GM12878 (cell line): ENCODE data around the gene TFB1M. TPM values are rescaled to one million over a fixed set of nuclear protein-coding genes. Genes with fewer than 3 reads are reported as not detected.

Source experiments
- ATAC-seq: fragments of 200-7000 bp; cut with Tn5 transposase; 3 replicates; pipeline ENCODE4 v1.9.1; 2020; ENCODE audit warnings: mild to moderate bottlenecking, moderate library complexity
- BruUV-seq: library from RNA; stranded (reverse); fragments of 400-500 nt; replicated peaks from 2 replicates; lab custom pipeline; 2021; lab: Mats Ljungman, UMichigan
- CTCF ChIA-PET: fragments of 300-600 bp; sonication (Branson Sonifier 250); formaldehyde crosslinking; extraction: SDS; loops from one replicate; lab custom pipeline; 2021; ENCODE audit warnings: inconsistent platforms; lab: Yijun Ruan, JAX
- POLR2A ChIA-PET: fragments of 350-600 bp; formaldehyde crosslinking; extraction: SDS; loops from one replicate; lab custom pipeline; 2021; ENCODE audit warnings: inconsistent platforms; lab: Charles Lee
- RAD21 ChIA-PET: fragments of 300-600 bp; sonication (Branson Sonifier 250); formaldehyde crosslinking; loops from one replicate; lab custom pipeline; 2023; ENCODE audit warnings: antibody characterized with exemption; ENCODE audit not compliant: unreplicated experiment; lab: Charles Lee
- SMC1A ChIA-PET: fragments of 300-600 bp; sonication (Branson Sonifier 250); formaldehyde crosslinking; loops from one replicate; lab custom pipeline; 2023; ENCODE audit not compliant: unreplicated experiment, uncharacterized antibody; lab: Charles Lee
- DNase-seq: peaks from one replicate; pipeline ENCODE4 v3.0.0-alpha.2; 2011; ENCODE audit warnings: low read depth, low spot score
- FAIRE-seq: peaks from 3 replicates; lab custom pipeline; 2011; peaks lifted over from hg19 to GRCh38; lab: Jason Lieb, UNC
- H2AFZ ChIP-seq: 2 replicates; pipeline ENCODE4 v1.6.0; 2011; ENCODE audit warnings: low read depth, low read length, control low read depth; ENCODE audit not compliant: control insufficient read depth
- H3K27ac ChIP-seq: 2 replicates; pipeline ENCODE4 v1.5.1; 2011; ENCODE audit warnings: control low read depth; ENCODE audit not compliant: control insufficient read depth, insufficient read depth
- H3K27me3 ChIP-seq, 2 experiments: replicated peaks in 1 of 2; 2 replicates each; pipeline versions ENCODE4 v1.6.0 to v1.6.1; 2011; ENCODE audit warnings: low read length in 1 of 2; ENCODE audit not compliant: control insufficient read depth in 2 of 2, insufficient read depth in 2 of 2
- H3K36me3 ChIP-seq, 2 experiments: 2 replicates each; pipeline ENCODE4 v1.5.1; 2011; ENCODE audit warnings: low read length in 1 of 2; ENCODE audit not compliant: control insufficient read depth in 2 of 2, insufficient read depth in 2 of 2
- H3K4me1 ChIP-seq: 2 replicates; pipeline ENCODE4 v1.6.1; 2011; ENCODE audit warnings: mild to moderate bottlenecking, low read length, moderate library complexity, mixed read lengths; ENCODE audit not compliant: control insufficient read depth, insufficient read depth
- H3K4me2 ChIP-seq: 2 replicates; pipeline ENCODE4 v1.6.0; 2011; ENCODE audit warnings: control low read depth; ENCODE audit not compliant: control insufficient read depth, insufficient read depth
- H3K4me3 ChIP-seq: fragments of 200-600 bp; sonication (generic); 2 replicates; pipeline ENCODE4 v1.5.1; 2016
- H3K79me2 ChIP-seq: 2 replicates; pipeline ENCODE4 v1.6.0; 2011; ENCODE audit warnings: low read length; ENCODE audit not compliant: control insufficient read depth, insufficient read depth
- H3K9ac ChIP-seq: 2 replicates; pipeline ENCODE4 v1.8.0; 2011; ENCODE audit warnings: low read length, control low read depth, mixed read lengths; ENCODE audit not compliant: control insufficient read depth, insufficient read depth
- H3K9me3 ChIP-seq: replicated peaks from 3 replicates; pipeline ENCODE4 v1.5.1; 2011; ENCODE audit warnings: mild to moderate bottlenecking, low read length; ENCODE audit not compliant: control insufficient read depth, insufficient read depth
- H4K20me1 ChIP-seq: 2 replicates; pipeline ENCODE4 v1.6.0; 2011; ENCODE audit not compliant: control insufficient read depth, insufficient read depth
- CHD4 ChIP-seq: fragments of 200-600 bp; sonication (generic); IDR thresholded peaks from 2 replicates; pipeline ENCODE4 v1.6.1; 2016; ENCODE audit warnings: mild to moderate bottlenecking
- HDGF ChIP-seq: fragments of 450-650 bp; IDR thresholded peaks from 2 replicates; pipeline ENCODE4 v1.6.1; 2016; ENCODE audit warnings: antibody characterized with exemption
- MEF2A ChIP-seq: IDR thresholded peaks from 2 replicates; pipeline ENCODE4 v1.6.1; 2011; ENCODE audit warnings: low read depth, mild to moderate bottlenecking, low read length, moderate library complexity; ENCODE audit not compliant: insufficient read depth
- MEF2B ChIP-seq: fragments of 450-650 bp; IDR thresholded peaks from 2 replicates; pipeline ENCODE4 v1.6.1; 2018; ENCODE audit warnings: mild to moderate bottlenecking, moderate library complexity; ENCODE audit not compliant: partially characterized antibody, poor library complexity, severe bottlenecking
- MXI1 ChIP-seq: fragments of 150-350 bp; IDR thresholded peaks from 2 replicates; pipeline ENCODE4 v1.6.1; 2011; ENCODE audit warnings: low read depth, mild to moderate bottlenecking, inconsistent platforms, low read length, improper control_type of control experiment
- NRF1 ChIP-seq: conservative IDR thresholded peaks from 2 replicates; pipeline ENCODE4 v1.6.1; 2011; ENCODE audit warnings: mild to moderate bottlenecking, low read depth, low read length, improper control_type of control experiment
- RAD21 ChIP-seq: IDR thresholded peaks from 2 replicates; pipeline ENCODE4 v1.6.1; 2011; ENCODE audit warnings: mild to moderate bottlenecking, low read depth, low read length, moderate library complexity; ENCODE audit not compliant: insufficient read depth
- RCOR1 ChIP-seq: conservative IDR thresholded peaks from 2 replicates; pipeline ENCODE4 v1.6.1; 2012; ENCODE audit warnings: low read depth, low read length, improper control_type of control experiment
- SRF ChIP-seq, 2 experiments: IDR thresholded peaks; 2 replicates each; pipeline ENCODE4 v1.6.1; 2011; ENCODE audit warnings: low read depth in 2 of 2, low read length in 2 of 2, mild to moderate bottlenecking in 1 of 2, moderate library complexity in 1 of 2
- STAT3 ChIP-seq: IDR thresholded peaks from 2 replicates; pipeline ENCODE4 v1.6.1; 2011; ENCODE audit warnings: low read depth, low read length, improper control_type of control experiment
- TBL1XR1 ChIP-seq: IDR thresholded peaks from 2 replicates; pipeline ENCODE4 v1.6.1; 2012; ENCODE audit warnings: low read depth, low read length, improper control_type of control experiment
- TCF12 ChIP-seq: IDR thresholded peaks from 2 replicates; pipeline ENCODE4 v1.6.1; 2011; ENCODE audit warnings: low read depth, mild to moderate bottlenecking, low read length
- WGBS: methylation state at CpG from one replicate; pipeline ENCODE4 v1.1.6; 2016; ENCODE audit warnings: low lambda C conversion rate; ENCODE audit not compliant: insufficient replicate concordance, insufficient coverage; ENCODE audit errors: missing lambda C conversion rate; 5-methylcytosine and 5-hydroxymethylcytosine counted together
- in situ Hi-C: fragments of 300-500 bp; cut with MboI; formaldehyde crosslinking; loops from 9 replicates; pipeline ENCODE4 v1.14.3; 2018; ENCODE audit warnings: mixed read lengths
- intact Hi-C: fragments of 100-400 bp; cut with micrococcal nuclease; formaldehyde crosslinking; loops from one replicate; pipeline ENCODE4 v1.14.2; 2022; ENCODE audit not compliant: unreplicated experiment
- polyA plus RNA-seq, 11 experiments: library from polyadenylated mRNA; depleted of rRNA in 4 of 11; unstranded in 6 of 11; stranded (reverse) in 5 of 11; fragments of >200 nt; fragmentation: Nextera tagmentation in 4 of 11; fragmentation: Illumina TruSeq in 1 of 11; extraction: Ambion mirVana in 4 of 11; extraction: Trizol in 1 of 11; gene quantifications; 1 replicate in 1 of 11; 2 replicates in 10 of 11; pipeline versions ENCODE4 v1.2.1 to v1.2.3, GENCODE V29; 2011 to 2016; ENCODE audit warnings: inconsistent platforms in 2 of 11, missing spikeins in 2 of 11, low read depth in 1 of 11
- total RNA-seq, 4 experiments: library from RNA; depleted of rRNA in 3 of 4; stranded (reverse); fragments of >200 nt in 3 of 4; fragmentation: Illumina TruSeq in 1 of 4; extraction: Trizol in 1 of 4; gene quantifications; 2 replicates each; pipeline versions ENCODE4 v1.2.1 to v1.2.3, GENCODE V29; 2013 to 2021

Gene TFB1M
- total and polyA plus RNA-seq, 10 of the 15 experiments (the other 5 are each of a cell fraction or from before 2014, with no cell fraction given): 29.9 to 117 (median 41.3) TPM

DNA sequence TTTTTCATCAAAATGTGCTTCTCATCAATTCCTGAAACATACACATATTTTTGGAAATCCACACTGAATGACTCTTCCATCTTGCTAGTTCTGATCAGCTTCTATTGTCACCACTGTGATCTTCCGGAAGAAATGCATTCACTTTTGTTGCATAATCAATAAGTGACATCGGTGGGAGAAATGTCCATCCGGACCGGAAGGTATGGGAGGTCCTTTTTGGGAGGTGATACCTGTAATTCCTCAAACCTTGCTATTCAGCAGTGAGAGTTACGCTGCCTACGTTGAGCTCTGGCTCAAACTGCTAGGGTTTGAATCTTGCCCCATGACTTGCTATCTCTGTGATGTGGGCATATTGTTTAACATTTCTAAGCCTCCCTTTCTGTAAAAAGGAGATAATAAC is 16.6 kb upstream of the TFB1M start:
- ChIA-PET SMC1A (interaction anchor here (1.0 to 8.0 kb wide), 8 partner anchors 9 to 198 kb away, joined by 4 to 66 read pairs (median 5); partner anchors contain the start of gene TFB1M), CTCF (interaction anchor here (1.3 to 6.3 kb wide), 6 partner anchors 13 to 198 kb away, joined by 3 to 51 read pairs (median 9); no protein-coding TSS in a partner anchor), RAD21 (interaction anchor here (1.1 to 1.9 kb wide), 3 partner anchors 9 to 198 kb away, joined by 3 to 6 read pairs (median 4); no protein-coding TSS in a partner anchor)
- 96% methylated on average over 6 of the region's 6 CpGs for WGBS
- BruUV-seq: no TSS peak
- H3K36me3 ChIP-seq: no peaks in the 10 kb centered on the region
- H3K4me1 ChIP-seq: peaks cover 12% of the 10 kb centered on the region
- intact Hi-C loops: no loop called here
- H3K79me2 ChIP-seq: no peaks in the 10 kb centered on the region
- DNase-seq: no peak
- no peaks in the 10 kb centered on the region for H4K20me1 ChIP-seq
- no peak overlapping the region for H3K27ac ChIP-seq
- in situ Hi-C loops: no loop called here
- TF ChIP-seq HDGF (no peak), TCF12 (no peak), SRF (IDR thresholded peaks at IDR 0.05; ENCODE audit: low read depth in 2 of 2, low read length in 2 of 2) (no peak), RCOR1 (no peak), CHD4 (no peak), TBL1XR1 (no peak), MEF2A (no peak), MEF2B (no peak), RAD21 (no peak), NRF1 (no peak), MXI1 (no peak), STAT3 (no peak)
- TF ChIP-seq, all 136 proteins: peak for 0
- Histone ChIP-seq H2AFZ (no peak overlapping the region), H3K9me3 (no peaks in the 10 kb centered on the region; the same call in 1 of the 3 replicates), H3K4me3 (no peak overlapping the region), H3K4me2 (no peak overlapping the region), H3K9ac (no peak overlapping the region), H3K27me3 (no peaks in the 10 kb centered on the region)
- FAIRE-seq (no peak), ATAC-seq (no peak)
- POLR2A ChIA-PET: no interaction called here
